Measurements from ENCODE around the gene TPD52L1. TPM values are rescaled to one million over a fixed set of nuclear protein-coding genes. Genes with fewer than 3 reads are reported as not detected.

TPD52L1 gene
- total RNA-seq, 1 experiment from 2014 or later = 12.4 TPM

DNA sequence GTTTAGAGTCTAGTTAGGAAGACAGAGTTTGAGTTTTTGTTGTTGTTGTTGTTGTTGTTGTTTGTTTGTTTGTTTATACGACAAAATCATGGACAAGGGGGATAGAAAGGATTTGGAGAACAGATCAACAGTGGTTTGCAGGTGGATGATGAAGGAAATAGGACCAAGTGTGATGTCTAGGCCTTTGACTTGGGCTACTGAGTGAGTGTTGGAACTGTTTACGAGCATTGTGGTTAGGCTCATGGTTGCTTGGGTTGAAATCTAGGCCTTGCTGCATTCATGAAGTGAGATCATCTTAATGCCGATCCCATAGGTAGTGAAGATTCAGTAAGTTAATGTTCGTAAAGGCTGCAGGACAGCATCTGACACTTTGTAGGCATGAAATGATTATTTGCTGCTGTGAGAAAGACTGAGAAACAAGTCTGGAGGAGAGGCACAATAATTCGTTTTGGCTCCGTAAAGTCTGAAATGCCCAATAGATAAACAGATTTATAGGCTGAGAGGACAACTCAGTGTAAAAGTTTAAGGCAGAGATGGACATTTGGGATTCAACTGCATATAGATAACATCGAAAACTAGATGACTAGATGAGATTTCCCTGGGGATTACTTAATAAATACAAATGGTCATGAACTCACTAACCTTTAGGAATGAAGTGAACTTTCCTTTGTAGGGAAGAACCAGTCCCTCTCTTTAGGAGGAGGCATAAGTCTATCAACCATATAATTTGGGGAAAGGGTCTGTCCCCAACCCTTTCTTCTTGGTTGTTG is 78.2 kb downstream of the TPD52L1 start:
- ChIA-PET CTCF (no interaction called here), POLR2A (no interaction called here)
- Mint-ChIP-seq H3K9me3 (no peaks in the 10 kb centered on the region), H3K36me3 (no peaks in the 10 kb centered on the region), H3K27ac (no peak overlapping the region), H3K4me1 (peaks cover 13% of the 10 kb centered on the region), H3K4me3 (no peak overlapping the region), H3K27me3 (ENCODE audit: low read depth) (no peaks in the 10 kb centered on the region)
- ATAC-seq = no peak
- DNase-seq (ENCODE audit: low spot score) = no peak
- TF ChIP-seq ATF6 (CRISPR knock-in tag; IDR thresholded peaks at IDR 0.05) = no peak
- no peak for TF ChIP-seq JAZF1 (CRISPR knock-in tag; IDR thresholded peaks at IDR 0.05)
- TF ChIP-seq RELA (CRISPR knock-in tag; IDR thresholded peaks at IDR 0.05; ENCODE audit: borderline replicate concordance) = no peak

DNA sequence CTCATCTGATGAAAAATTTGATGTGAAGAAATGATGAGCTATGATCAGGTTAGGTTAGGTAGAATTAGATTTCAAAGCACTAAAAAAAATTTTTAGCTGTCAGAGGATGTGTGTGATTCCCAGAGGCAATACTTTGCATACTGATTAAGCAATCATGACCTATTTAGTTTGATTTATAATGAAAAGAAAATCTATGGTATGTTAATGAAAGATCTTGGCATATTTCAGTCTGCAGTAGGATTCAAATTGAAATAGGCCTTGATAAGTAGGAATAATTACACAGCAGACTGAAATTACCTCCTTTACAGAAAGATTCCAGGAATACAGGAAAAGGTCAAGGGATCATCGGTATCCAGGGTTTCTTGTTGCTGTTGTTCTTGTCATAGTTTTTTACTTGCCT is 78.9 kb downstream of the TPD52L1 start:
- DNase-seq (ENCODE audit: low spot score) (no peak), ATAC-seq (no peak)
- Mint-ChIP-seq H3K36me3 (no peaks in the 10 kb centered on the region), H3K27ac (no peak overlapping the region), H3K4me3 (no peak overlapping the region), H3K4me1 (peaks cover 13% of the 10 kb centered on the region), H3K9me3 (no peaks in the 10 kb centered on the region), H3K27me3 (ENCODE audit: low read depth) (no peaks in the 10 kb centered on the region)
- ChIA-PET POLR2A (no interaction called here), CTCF (no interaction called here)
- TF ChIP-seq, protein P1, sequence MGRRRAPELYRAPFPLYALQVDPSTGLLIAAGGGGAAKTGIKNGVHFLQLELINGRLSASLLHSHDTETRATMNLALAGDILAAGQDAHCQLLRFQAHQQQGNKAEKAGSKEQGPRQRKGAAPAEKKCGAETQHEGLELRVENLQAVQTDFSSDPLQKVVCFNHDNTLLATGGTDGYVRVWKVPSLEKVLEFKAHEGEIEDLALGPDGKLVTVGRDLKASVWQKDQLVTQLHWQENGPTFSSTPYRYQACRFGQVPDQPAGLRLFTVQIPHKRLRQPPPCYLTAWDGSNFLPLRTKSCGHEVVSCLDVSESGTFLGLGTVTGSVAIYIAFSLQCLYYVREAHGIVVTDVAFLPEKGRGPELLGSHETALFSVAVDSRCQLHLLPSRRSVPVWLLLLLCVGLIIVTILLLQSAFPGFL (CRISPR knock-in tag; IDR thresholded peaks at IDR 0.05; ENCODE audit: borderline replicate concordance) = no peak
- TF ChIP-seq, protein P2, sequence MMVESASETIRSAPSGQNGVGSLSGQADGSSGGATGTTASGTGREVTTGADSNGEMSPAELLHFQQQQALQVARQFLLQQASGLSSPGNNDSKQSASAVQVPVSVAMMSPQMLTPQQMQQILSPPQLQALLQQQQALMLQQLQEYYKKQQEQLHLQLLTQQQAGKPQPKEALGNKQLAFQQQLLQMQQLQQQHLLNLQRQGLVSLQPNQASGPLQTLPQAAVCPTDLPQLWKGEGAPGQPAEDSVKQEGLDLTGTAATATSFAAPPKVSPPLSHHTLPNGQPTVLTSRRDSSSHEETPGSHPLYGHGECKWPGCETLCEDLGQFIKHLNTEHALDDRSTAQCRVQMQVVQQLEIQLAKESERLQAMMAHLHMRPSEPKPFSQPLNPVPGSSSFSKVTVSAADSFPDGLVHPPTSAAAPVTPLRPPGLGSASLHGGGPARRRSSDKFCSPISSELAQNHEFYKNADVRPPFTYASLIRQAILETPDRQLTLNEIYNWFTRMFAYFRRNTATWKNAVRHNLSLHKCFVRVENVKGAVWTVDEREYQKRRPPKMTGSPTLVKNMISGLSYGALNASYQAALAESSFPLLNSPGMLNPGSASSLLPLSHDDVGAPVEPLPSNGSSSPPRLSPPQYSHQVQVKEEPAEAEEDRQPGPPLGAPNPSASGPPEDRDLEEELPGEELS (CRISPR knock-in tag; IDR thresholded peaks at IDR 0.05) = no peak
- TF ChIP-seq, protein P3, sequence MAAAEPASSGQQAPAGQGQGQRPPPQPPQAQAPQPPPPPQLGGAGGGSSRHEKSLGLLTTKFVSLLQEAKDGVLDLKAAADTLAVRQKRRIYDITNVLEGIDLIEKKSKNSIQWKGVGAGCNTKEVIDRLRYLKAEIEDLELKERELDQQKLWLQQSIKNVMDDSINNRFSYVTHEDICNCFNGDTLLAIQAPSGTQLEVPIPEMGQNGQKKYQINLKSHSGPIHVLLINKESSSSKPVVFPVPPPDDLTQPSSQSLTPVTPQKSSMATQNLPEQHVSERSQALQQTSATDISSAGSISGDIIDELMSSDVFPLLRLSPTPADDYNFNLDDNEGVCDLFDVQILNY (CRISPR knock-in tag; IDR thresholded peaks at IDR 0.05) = no peak
- TF ChIP-seq IRF2 (CRISPR knock-in tag; IDR thresholded peaks at IDR 0.05; ENCODE audit: borderline replicate concordance, low read depth) (no peak), FOXK1 (CRISPR knock-in tag; IDR thresholded peaks at IDR 0.05) (no peak), ZBTB21 (CRISPR knock-in tag; IDR thresholded peaks at IDR 0.05; ENCODE audit: borderline replicate concordance) (no peak)

DNA sequence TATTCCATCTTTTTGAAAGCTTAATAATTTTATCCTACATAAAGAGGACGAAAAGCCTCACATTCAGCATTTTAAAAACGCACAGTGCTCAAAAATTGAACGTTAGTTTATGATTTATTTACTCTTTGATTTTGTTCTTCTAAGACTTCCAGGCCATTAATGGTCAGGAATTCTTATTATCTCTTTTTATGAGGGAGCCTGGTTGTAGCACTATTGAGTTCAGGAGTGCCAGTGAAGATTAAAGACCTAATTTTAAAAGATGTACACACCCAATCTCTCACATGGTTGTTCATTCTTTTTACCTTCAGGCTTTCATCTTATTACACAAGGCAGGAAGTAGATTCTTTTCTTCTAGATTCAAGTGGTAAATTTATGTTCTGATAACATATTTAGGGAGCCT is 79.6 kb downstream of the TPD52L1 start:
- Mint-ChIP-seq H3K4me1 (peaks cover 9% of the 10 kb centered on the region), H3K9me3 (no peaks in the 10 kb centered on the region), H3K27ac (no peak overlapping the region), H3K36me3 (no peaks in the 10 kb centered on the region), H3K4me3 (no peak overlapping the region), H3K27me3 (ENCODE audit: low read depth) (no peaks in the 10 kb centered on the region)
- no peak for DNase-seq (ENCODE audit: low spot score)
- ChIA-PET CTCF (interaction anchor here (1.2 kb wide), 1 partner anchor 673 kb away, joined by 3 read pairs; no protein-coding TSS in a partner anchor), POLR2A (no interaction called here)
- TF ChIP-seq, protein P4, sequence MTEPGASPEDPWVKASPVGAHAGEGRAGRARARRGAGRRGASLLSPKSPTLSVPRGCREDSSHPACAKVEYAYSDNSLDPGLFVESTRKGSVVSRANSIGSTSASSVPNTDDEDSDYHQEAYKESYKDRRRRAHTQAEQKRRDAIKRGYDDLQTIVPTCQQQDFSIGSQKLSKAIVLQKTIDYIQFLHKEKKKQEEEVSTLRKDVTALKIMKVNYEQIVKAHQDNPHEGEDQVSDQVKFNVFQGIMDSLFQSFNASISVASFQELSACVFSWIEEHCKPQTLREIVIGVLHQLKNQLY (CRISPR knock-in tag; IDR thresholded peaks at IDR 0.05) = no peak
- no peak for TF ChIP-seq FOXK1 (CRISPR knock-in tag; IDR thresholded peaks at IDR 0.05)
- ATAC-seq = no peak

Measured in WTC11 (cell line).